Hindlimb muscle (tissue), 1 donor: ENCODE measurements around the gene WDFY2. TPM values are rescaled to one million over a fixed set of nuclear protein-coding genes. Genes with fewer than 3 reads are reported as not detected.
A peak's percentile ranks its signal among the peaks of the same experiment; 100 is the strongest.

ENCODE experiments used
- DNase-seq: peaks from one replicate; pipeline ENCODE4 v3.0.0-alpha.2; 2013
- polyA plus RNA-seq: library from polyadenylated mRNA; unstranded; fragments of 120-200 nt; gene quantifications from one replicate; pipeline ENCODE4 v1.2.1, GENCODE V29; 2013; ENCODE audit not compliant: insufficient read length

WDFY2 gene
- polyA plus RNA-seq, 1 donor: 7.1 TPM

- no peak for DNase-seq
These were observed 158.3 kb downstream of the WDFY2 start for GRCh38 chr13:51742611-51743010.

GRCh38 chr13:51745243-51745642, 161.0 kb downstream of the WDFY2 start:
- DNase-seq: no peak

GRCh38 chr13:51746802-51747201, 162.5 kb downstream of the WDFY2 start:
- peak; percentile 73 for DNase-seq

GRCh38 chr13:51747438-51748434, 163.5 kb downstream of the WDFY2 start:
- no peak for DNase-seq

GRCh38 chr13:51756651-51757050, 172.4 kb downstream of the WDFY2 start:
- DNase-seq: no peak

- no peak for DNase-seq
These were observed 174.4 kb downstream of the WDFY2 start for GRCh38 chr13:51758691-51759090.

GRCh38 chr13:51759240-51759639, 175.0 kb downstream of the WDFY2 start:
- no peak for DNase-seq

GRCh38 chr13:51760592-51760991, 176.3 kb downstream of the WDFY2 start:
- peak; percentile 76 for DNase-seq

- DNase-seq: no peak
These were observed 177.5 kb downstream of the WDFY2 start for GRCh38 chr13:51761643-51762350.

- DNase-seq: no peak
These were observed 179.2 kb downstream of the WDFY2 start for GRCh38 chr13:51763486-51763885.

DNA sequence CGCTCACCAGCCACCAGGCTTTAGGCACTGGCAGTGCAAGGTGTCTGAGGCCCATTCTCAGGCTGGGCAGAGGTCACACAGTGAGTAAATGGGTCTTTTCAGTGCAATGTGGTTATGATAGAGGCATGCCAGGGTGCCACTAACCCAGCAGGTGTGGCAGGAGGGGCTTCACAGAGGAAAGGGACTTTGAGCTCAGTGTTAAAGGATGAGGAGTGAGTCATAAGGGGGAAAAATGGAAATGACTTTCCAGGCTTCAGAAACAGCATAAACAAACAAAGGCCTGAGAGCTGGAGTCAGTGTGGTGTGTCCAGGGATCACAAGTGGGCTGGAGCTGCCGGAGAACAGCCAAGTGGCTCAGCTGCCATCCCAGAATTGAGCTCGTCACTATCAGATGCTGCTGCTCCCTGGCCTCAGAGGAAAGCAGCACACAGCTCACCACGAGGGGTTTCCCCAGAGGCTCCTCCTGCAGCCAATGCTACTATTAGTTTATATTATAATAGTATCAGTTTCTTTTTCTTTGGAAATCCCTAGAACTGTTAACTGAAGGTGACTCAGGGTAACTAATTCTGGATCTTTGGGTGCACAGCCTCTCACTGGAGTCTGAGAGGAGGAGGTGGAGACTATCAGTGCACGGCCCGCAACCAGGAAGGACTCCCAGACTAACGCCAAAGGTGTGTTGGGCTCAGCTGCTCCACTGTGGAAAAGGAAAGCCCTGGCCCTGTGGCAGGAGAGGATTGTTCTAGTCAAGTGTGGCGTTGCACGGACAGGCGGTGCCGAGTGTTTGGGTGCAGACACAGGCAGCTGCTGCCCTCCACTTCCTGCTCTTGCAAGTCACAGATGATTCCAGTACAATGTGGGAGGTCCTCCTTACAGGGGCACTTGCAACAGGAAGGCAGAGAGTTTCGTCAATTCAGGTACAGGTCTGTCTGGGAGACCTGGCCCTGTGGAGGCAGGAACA, 180.2 kb downstream of the WDFY2 start:
- DNase-seq: peak; percentile 54

DNA sequence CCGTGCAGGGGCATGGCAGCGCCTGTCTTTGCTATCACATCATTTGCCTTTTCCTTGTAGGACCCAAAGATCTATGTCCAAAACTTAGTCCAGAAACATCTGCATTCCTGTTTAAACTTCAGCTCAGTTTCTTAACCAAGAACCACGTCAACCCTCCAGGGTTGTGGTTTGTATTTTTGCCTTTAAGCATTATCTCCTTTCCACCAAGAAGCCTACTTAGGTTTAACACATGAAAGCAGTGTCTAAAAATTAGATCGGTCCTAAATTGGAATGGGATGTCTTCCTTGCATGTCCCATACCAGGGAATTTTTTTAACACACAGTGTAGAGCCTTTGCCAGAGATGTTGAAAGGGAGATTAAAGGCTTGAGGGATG, 180.9 kb downstream of the WDFY2 start:
- no peak for DNase-seq

DNA sequence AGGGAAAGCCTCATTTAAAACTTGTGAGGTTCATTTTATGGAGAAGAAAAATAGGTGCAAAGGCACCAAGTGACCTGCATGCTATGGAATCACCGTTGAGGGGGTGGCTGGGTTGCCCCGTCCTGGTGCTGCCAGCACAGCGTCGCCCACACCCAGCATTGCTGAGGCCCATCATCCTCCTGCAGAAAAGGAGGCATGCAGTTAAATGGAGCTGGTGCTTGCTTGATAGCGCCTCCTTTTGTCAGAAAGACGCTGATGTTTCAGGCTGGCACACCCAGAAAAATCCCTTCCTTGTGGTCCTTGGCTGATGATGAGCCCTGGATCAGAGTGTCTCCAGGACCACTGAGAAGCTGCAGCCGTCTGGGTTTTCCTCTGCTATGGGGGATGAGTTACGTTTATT, 182.8 kb downstream of the WDFY2 start:
- DNase-seq: no peak

DNA sequence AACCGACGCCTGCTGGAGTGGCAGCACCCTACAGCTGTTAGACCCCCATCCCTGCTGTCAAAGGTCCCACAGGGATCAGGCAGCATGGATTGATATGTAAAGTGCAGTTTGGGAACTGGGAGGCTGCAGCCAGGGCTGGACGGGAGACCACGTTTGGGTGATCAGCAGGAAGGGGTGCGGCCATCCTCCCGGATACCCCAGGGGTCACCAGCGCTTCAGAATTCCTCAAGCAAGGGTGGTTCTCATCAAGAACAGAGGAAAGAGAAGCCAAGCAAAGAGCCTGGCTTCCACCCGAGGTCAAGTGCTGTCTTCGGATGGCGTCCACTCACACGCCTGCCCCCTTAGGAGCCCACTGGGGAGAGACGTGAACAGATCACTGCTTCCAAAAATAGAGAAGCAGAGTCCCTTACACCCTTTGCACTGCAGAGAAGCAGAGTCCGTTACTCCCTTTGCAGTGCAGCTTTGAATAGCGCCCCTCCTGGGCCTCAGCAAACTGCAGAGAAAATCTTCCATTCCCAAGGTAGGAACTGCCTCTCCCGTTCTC, 184.2 kb downstream of the WDFY2 start:
- no peak for DNase-seq

DNA sequence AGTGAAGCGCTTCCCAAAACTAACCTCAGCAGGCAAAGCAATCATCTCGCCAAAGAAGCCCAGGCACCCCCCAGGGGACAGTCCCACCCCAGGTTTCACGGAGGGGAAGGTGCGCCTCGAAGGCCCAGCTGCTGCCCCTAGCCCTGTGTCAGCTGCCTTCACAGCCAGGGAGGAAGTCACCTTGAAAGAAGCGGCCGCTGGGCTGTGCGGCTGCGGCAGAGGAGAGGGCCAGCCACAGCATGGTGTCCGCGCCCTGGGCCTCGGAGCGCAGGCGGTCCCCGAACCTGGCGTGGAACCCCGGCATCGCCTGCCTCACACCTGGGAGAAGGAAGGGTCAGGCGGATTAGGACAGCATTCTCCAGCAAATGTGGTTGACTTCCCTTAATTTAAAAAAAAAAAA, 184.7 kb downstream of the WDFY2 start:
- no peak for DNase-seq

DNA sequence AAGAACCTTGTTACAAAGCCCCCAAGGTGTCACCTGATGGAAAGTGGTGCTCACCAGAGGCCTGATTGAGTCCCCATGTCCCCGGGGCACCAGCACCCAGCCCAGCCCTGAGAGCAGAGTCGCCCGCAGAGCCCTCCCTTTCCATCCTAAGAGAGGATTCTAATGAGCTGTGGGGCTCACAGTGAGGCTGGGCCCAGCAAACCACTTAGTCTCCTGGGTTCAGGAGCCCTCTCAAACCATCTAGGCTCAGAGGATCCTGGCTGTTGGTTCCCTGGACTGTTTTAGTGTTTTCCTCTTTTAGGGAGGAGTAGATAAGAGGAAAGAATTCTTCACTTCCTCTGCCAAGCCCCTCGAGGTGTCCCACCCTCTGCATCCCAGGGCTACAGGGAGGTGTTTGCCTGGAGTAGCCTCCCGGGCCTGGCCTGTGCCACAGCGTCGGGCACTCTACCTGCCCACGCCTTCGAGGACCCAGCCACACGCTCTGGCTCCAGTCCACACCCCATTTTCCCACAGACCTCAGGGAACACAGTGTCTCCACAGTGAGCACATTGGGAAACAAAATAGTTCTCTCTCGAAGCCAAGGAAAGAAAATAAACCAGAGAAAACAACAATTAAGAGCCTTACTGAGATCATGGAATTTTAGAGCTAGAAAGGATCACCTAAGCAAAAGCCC, 185.3 kb downstream of the WDFY2 start:
- no peak for DNase-seq

- DNase-seq: no peak
These were observed 185.9 kb downstream of the WDFY2 start for GRCh38 chr13:51770160-51770559.

DNA sequence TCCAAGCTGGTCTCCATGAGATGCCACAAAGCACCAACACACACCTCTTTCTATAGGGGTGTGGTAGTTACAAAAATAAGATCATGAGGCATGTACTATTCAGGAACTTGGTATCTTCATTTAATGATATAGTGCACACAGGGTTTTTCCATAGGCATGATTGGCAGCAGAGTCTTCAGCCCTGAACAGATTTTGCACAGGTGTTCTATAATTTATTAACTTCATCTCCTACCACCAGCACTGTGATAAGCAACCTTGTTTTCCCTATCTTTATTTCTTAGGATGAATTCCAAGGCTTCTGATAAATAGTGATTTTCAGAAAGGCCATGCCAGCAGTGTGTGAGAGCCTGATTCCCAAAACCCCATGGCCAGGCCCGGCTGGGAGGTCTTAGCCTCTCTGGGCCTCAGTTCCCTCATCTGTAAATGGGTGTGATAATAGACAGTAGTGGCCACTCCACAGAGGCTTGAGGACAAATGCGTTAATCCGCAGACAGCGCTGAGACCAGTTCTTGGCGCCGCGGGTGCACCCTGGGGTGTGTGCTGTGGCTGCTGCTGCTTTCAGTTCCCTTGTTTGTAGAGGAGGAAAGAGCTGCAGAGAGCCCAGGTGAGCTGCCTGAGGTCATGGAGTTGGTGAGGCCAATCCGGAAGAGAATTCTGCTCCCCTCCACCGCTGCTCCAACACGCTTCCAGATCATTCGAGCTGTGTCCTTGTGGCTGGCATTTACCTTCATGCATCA, 186.6 kb downstream of the WDFY2 start:
- no peak for DNase-seq

DNA sequence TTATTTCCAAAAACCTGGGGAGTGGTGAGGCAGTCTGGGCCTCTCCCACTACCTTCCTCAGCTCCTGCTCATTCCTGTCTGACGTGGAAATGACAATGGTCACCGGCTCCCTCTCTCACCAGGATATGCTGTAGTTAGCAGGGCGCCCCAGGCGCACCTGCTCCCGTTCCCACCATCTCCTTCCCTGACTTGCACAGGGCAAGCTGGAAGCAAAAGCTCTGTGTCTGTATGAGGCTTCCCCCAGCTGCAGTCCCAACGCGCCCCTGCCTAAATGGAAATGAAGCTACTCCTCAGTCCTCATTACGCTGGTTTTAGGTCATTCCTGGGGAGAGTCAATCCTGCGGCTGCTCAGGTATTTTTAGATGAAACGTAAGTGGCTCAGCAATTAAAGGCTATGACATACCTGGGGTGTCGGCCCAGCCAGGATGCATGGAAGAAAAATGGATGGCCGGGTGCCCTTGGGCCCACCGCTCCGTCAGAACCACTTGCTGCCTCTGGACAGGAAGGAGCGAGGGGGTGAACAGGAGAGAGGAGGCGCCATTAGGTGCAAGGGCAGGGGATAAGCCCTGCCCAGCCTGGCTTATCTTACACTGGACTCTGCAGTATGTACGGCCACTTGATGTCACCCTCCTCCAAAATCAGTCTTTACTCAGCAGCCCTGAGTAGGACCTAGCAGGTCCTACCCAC, 187.3 kb downstream of the WDFY2 start:
- DNase-seq: no peak

- no peak for DNase-seq
These were observed 187.8 kb downstream of the WDFY2 start for GRCh38 chr13:51772105-51772455.
